ENCODE data around the gene CYB5B. TPM values are rescaled to one million over a fixed set of nuclear protein-coding genes. Genes with fewer than 3 reads are reported as not detected.

Gene CYB5B
- total RNA-seq, 1 experiment from 2014 or later = 112 TPM

DNA sequence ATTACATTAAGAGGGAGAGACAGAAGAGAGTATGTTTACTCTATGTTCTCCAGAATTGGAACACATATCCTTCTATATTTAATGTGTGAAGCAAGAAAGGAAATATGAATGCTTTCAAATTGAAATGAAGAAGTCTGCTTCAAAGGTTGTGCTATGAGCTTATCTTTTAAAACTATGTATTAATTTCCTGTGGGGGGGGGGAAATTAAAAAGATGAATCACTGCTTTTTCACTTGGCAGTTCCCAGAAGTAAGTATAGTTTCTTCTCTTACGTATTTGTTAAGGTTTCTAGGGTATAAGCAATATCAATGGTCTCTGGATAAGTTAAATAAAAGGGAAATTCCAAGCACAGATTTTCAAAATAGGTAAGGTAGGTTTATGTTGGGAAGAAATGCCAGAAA, 45.7 kb upstream of the CYB5B start:
- intact Hi-C loops (cut with micrococcal nuclease) = no loop called here
- H3K4me1 Mint-ChIP-seq (ENCODE audit: insufficient read depth, unreplicated experiment) = peaks cover 5% of the 10 kb centered on the region
- TF ChIP-seq, protein P1, sequence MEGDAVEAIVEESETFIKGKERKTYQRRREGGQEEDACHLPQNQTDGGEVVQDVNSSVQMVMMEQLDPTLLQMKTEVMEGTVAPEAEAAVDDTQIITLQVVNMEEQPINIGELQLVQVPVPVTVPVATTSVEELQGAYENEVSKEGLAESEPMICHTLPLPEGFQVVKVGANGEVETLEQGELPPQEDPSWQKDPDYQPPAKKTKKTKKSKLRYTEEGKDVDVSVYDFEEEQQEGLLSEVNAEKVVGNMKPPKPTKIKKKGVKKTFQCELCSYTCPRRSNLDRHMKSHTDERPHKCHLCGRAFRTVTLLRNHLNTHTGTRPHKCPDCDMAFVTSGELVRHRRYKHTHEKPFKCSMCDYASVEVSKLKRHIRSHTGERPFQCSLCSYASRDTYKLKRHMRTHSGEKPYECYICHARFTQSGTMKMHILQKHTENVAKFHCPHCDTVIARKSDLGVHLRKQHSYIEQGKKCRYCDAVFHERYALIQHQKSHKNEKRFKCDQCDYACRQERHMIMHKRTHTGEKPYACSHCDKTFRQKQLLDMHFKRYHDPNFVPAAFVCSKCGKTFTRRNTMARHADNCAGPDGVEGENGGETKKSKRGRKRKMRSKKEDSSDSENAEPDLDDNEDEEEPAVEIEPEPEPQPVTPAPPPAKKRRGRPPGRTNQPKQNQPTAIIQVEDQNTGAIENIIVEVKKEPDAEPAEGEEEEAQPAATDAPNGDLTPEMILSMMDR (IDR thresholded peaks at IDR 0.05; ENCODE audit: unreplicated experiment) = no peak
- peaks cover 73% of the 10 kb centered on the region for H3K36me3 Mint-ChIP-seq (ENCODE audit: insufficient read depth, unreplicated experiment)
- H3K4me3 Mint-ChIP-seq (ENCODE audit: unreplicated experiment) = no peak overlapping the region
- H3K27ac Mint-ChIP-seq (ENCODE audit: low read depth, unreplicated experiment) = no peak overlapping the region
- no peaks in the 10 kb centered on the region for H3K9me3 Mint-ChIP-seq (ENCODE audit: unreplicated experiment)
- H3K27me3 Mint-ChIP-seq (ENCODE audit: insufficient read depth, unreplicated experiment) = no peaks in the 10 kb centered on the region
- ChIA-PET CTCF (no interaction called here), POLR2A (interaction anchor here (0.9 kb wide), 1 partner anchor 192 kb away, joined by 3 read pairs; no protein-coding TSS in a partner anchor)
- no TSS peak for BruUV-seq (replicated peaks)
- DNase-seq (ENCODE audit: unreplicated experiment) = no peak

- TF ChIP-seq, protein P1 (IDR thresholded peaks at IDR 0.05; ENCODE audit: unreplicated experiment) = no peak
- H3K4me1 Mint-ChIP-seq (ENCODE audit: insufficient read depth, unreplicated experiment) = peaks cover 18% of the 10 kb centered on the region
- no peaks in the 10 kb centered on the region for H3K27me3 Mint-ChIP-seq (ENCODE audit: insufficient read depth, unreplicated experiment)
- peaks cover 83% of the 10 kb centered on the region for H3K36me3 Mint-ChIP-seq (ENCODE audit: insufficient read depth, unreplicated experiment)
- no peaks in the 10 kb centered on the region for H3K9me3 Mint-ChIP-seq (ENCODE audit: unreplicated experiment)
- no peak overlapping the region for H3K4me3 Mint-ChIP-seq (ENCODE audit: unreplicated experiment)
- H3K27ac Mint-ChIP-seq (ENCODE audit: low read depth, unreplicated experiment) = no peak overlapping the region
- ChIA-PET CTCF (interaction anchor here (0.6 to 1.1 kb wide), 3 partner anchors 72 to 1158 kb away, joined by 3 read pairs; no protein-coding TSS in a partner anchor), POLR2A (interaction anchor here (0.7 to 1.7 kb wide), 7 partner anchors 15 to 146 kb away, joined by 3 to 8 read pairs (median 3); no protein-coding TSS in a partner anchor)
- no TSS peak for BruUV-seq (replicated peaks)
- intact Hi-C loops (cut with micrococcal nuclease) = no loop called here
- no peak for DNase-seq (ENCODE audit: unreplicated experiment)
These were observed 43.2 kb upstream of the CYB5B start for GRCh38 chr16:69381231-69381630.

GRCh38 chr16:69382421-69382820, 42.0 kb upstream of the CYB5B start:
- DNase-seq (ENCODE audit: unreplicated experiment) = no peak
- ChIA-PET CTCF (interaction anchor here (1.2 to 1.4 kb wide), 2 partner anchors 8 to 14 kb away, joined by 3 read pairs; no protein-coding TSS in a partner anchor), POLR2A (interaction anchor here (1.1 to 1.4 kb wide), 2 partner anchors 53 to 145 kb away, joined by 3 to 7 read pairs; no protein-coding TSS in a partner anchor)
- BruUV-seq (replicated peaks) = no TSS peak
- no peaks in the 10 kb centered on the region for H3K27me3 Mint-ChIP-seq (ENCODE audit: insufficient read depth, unreplicated experiment)
- peaks cover 18% of the 10 kb centered on the region for H3K4me1 Mint-ChIP-seq (ENCODE audit: insufficient read depth, unreplicated experiment)
- H3K27ac Mint-ChIP-seq (ENCODE audit: low read depth, unreplicated experiment) = no peak overlapping the region
- no peaks in the 10 kb centered on the region for H3K9me3 Mint-ChIP-seq (ENCODE audit: unreplicated experiment)
- TF ChIP-seq, protein P1 (IDR thresholded peaks at IDR 0.05; ENCODE audit: unreplicated experiment) = no peak
- H3K4me3 Mint-ChIP-seq (ENCODE audit: unreplicated experiment) = no peak overlapping the region
- H3K36me3 Mint-ChIP-seq (ENCODE audit: insufficient read depth, unreplicated experiment) = peaks cover 75% of the 10 kb centered on the region
- intact Hi-C loops (cut with micrococcal nuclease) = no loop called here

DNA sequence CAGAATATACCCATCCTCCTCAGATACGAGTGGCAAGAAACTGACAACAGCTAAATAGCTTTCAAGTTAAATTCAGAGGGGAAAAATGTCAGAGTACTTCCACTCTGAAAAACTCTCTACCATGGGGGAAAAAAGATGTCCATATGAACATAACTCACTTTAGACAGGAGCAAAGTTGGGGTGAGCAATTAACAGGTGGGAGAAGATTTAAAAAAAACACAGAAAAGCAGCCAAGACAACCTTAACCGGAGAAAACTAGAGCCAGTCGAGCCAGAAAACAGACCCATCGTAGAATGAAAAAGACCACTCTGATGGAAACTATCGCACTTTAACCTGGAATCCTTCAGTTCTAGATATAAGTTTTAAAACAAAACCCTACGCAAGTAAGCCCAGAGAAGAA, 39.4 kb upstream of the CYB5B start:
- POLR2A ChIA-PET = interaction anchor here (0.5 to 3.9 kb wide), 15 partner anchors 9 to 377 kb away, joined by 3 to 20 read pairs (median 4); partner anchors contain the start of genes COG8, CYB5B, NIP7 and NOB1
- CTCF ChIA-PET = interaction anchor here (0.7 to 1.4 kb wide), 3 partner anchors 11 to 58 kb away, joined by 3 to 4 read pairs (median 3); no protein-coding TSS in a partner anchor

More for the DNA sequence above, 39.4 kb upstream of the CYB5B start:
- TF ChIP-seq, protein P1 (IDR thresholded peaks at IDR 0.05; ENCODE audit: unreplicated experiment) = no peak
- Mint-ChIP-seq H3K27me3 (ENCODE audit: insufficient read depth, unreplicated experiment) (no peaks in the 10 kb centered on the region), H3K4me3 (ENCODE audit: unreplicated experiment) (peak overlapping the region; percentile 90), H3K4me1 (ENCODE audit: insufficient read depth, unreplicated experiment) (peaks cover 18% of the 10 kb centered on the region), H3K9me3 (ENCODE audit: unreplicated experiment) (no peaks in the 10 kb centered on the region), H3K27ac (ENCODE audit: low read depth, unreplicated experiment) (peak overlapping the region; percentile 88), H3K36me3 (ENCODE audit: insufficient read depth, unreplicated experiment) (peaks cover 54% of the 10 kb centered on the region)
- BruUV-seq (replicated peaks) = TSS peak; percentile 47
- no peak for DNase-seq (ENCODE audit: unreplicated experiment)
- intact Hi-C loops (cut with micrococcal nuclease) = no loop called here

Data from MCF 10A (cell line).